GM21528 (cell line): ENCODE measurements around the gene DOCK10.

Experiments used
- ATAC-seq: cut with Tn5 transposase; IDR thresholded peaks from one replicate; pipeline ENCODE4 v1.9.1; 2021; ENCODE audit warnings: mild to moderate bottlenecking, moderate library complexity; ENCODE audit not compliant: unreplicated experiment, low FRiP score

DOCK10 gene

DNA sequence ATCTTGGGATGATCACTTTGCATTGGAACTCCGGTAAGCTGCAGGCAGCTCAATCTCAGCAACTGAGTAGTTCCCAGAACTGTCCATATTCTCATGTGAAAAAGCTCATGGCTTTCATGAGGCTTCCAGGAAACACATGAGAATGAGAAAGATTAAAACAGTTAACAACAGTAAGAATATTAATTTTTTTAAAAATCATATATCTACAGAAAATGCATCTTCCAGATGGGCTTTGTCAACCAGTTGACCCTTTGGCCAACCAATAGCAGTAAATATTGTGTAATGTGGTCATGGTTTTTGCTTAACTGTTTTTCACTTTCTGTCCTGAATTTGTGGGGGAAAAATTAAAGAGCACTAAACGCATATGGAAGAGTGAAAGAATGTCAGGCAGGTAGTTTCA is 194.9 kb downstream of the DOCK10 start:
- no peak for ATAC-seq

GRCh38 chr2:224846686-224847085 is 195.6 kb downstream of the DOCK10 start:
- no peak for ATAC-seq

GRCh38 chr2:224846161-224846560 is 196.1 kb downstream of the DOCK10 start:
- no peak for ATAC-seq

DNA sequence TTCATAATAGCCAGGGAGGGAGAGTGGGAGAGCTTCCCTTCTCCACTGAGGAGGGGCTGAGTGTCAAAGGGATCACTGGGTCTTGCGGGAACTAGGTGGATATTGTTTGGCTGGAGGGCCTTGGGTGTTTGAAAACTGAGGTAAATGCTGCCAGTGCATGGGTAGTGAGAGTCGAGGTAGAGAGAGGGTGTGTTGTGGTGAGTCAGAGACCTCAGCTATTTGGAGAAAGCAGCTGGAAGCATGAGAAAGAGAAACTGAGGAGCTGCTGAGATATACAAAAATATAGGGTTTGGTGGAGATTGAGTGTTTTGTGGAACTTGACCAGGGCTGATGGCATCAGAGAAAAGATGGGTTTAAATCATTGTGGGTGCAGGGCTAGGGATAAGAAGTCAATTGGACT is 199.1 kb downstream of the DOCK10 start:
- no peak for ATAC-seq

DNA sequence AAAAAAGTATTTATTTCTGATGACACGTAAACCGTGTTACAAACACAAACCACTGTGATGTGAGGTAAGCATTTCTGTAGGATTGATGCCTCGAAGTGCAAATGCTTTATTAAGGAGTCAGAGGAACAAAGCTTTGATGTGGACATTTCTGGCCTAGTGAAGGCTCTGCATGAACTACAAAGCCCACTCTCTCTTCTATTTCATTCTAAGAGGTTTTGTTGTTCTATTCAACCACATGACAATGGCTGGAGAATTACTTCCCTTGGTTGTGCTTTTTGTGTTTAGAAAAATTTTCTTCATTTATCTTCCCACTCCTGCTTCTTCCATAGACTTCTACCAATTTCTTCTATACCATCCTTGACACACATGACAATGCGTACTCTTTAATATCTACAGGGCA is 200.4 kb downstream of the DOCK10 start:
- ATAC-seq, result no peak

DNA sequence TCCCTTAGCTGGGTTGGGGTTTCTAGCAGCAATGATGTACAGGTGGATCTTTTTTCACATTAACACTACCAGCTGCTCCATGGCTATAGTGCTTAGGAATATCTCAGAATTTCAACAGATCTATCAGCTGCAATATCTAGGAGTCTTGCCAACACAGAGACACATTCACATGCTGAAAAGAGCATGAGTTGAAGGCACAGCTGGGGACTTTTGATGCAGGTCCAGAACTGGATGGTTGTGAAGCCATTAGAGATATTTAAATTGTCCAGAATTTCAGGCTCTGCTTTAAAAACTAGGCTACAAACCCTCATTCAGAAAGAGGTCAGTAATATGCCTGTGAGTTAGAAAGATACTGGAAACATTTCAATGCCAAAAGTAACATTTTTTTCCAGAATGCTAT is 203.9 kb downstream of the DOCK10 start:
- ATAC-seq, result no peak

DNA sequence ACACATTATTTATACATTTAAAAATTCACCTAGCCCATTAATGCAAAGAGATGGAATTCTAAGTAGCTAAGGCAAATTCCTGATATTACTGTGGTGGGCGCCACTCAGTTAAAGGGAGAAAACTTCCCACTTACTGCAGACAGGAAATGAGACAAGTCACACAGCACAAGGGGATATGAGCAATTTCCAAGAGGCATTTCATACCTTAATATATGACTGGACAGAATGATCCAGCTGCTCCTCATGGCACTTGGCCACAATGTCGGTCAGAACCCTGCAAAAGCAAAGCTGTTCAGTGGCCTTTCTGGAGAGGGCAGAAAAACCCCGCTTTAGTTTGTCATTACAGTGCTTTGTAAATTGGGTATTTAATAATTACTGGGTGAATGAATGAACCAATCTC is 204.7 kb downstream of the DOCK10 start:
- no peak for ATAC-seq

- no peak for ATAC-seq
Measured at GRCh38 chr2:224837066-224837465, 205.2 kb downstream of the DOCK10 start.

DNA sequence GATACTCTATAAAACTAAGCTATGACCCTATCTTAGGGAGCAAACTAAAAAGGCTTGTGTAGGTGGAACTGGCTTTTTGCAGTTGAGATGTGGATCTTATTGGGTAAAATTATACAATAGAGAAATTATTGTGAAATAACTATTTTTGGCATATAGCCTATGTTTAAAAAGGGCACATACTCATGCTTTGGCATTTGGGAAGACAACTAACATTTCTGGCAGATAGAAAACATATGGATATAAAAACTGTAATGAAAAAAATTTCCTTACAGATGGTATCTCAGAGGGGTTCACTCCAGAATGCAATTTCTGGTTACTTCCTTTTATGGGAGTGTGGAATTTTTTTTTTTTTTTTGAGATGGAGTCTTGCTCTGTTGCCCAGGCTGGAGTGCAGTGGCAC is 206.0 kb downstream of the DOCK10 start:
- ATAC-seq, result no peak

DNA sequence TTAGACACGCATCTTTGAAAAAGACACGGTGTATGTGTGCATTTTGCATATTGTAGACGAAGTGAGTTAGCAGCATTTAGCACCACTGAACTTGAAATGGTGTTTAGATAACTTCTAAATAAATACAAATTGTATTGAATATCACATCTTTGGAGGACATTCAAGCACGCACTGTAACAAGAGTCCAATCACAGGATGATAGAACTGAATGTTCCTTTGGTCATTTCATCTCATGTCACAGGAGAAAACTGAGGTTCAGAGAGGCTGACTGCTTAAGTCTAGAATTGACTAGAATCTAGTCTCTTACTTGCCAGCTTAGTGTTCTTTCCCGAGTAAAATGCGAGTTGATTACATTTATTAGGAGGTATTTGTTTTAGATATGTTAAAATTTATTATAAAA is 206.9 kb downstream of the DOCK10 start:
- no peak for ATAC-seq

DNA sequence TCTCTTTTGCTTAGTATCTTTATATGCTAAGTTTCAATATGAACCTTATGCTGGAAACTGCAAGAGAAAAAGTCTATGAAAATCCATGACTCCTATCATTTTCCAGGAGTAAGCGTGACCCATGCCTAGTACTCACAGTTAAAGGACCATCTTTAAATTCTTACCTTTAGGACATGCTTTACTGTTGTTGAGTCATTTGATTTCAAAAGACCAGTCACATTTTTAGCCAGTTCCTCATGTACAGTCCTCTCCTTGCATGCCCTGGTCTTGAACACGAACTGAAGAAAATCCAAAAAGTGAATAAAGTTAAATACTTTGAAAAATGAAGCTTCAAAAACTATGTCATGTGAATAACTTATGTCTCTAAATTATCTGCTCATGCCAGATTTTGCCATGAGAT is 208.3 kb downstream of the DOCK10 start:
- ATAC-seq, result no peak

DNA sequence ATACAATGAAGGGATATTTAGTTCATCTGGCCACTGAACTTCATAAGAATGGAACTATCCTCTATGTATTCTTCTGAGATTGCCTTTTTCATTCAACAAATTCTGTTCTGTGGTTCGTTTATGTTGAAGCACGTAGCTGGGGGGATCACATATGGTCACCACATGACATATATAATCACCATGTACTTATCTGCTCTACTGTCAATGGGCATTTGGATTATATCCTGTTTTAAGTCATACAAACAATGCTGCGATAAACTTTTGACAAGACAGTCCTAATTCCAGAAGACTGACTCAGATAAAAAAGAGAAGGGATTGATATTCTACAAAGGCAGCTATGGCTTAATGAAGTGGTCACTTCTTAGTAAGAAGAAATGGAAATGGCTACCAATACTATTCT is 210.1 kb downstream of the DOCK10 start:
- no peak for ATAC-seq

DNA sequence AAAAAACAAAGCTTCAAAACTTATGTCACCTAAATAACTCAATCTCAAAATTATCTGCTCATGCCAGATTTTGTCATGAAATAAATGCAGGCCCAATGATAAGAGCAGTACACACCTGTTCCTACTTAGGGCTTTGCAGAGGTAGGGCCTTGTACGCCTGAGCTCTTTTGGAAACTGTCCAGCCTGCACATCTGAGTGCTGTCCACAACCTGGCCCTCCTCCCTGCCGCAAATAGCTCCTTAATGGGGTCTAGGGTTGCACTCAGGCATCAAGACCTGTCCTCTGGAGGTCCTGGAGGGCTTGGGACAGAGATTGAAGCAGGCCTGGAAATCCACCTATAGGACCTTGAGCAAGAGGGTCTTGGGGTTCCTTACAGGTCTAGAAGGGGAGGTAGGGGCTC is 210.7 kb downstream of the DOCK10 start:
- no peak for ATAC-seq

- ATAC-seq, result no peak
Measured at GRCh38 chr2:224820283-224820991, 221.8 kb downstream of the DOCK10 start.

- no peak for ATAC-seq
Measured at GRCh38 chr2:224819075-224819474, 223.2 kb downstream of the DOCK10 start.

- no peak for ATAC-seq
Measured at GRCh38 chr2:224817676-224818075, 224.6 kb downstream of the DOCK10 start.

GRCh38 chr2:224816816-224817215 is 225.5 kb downstream of the DOCK10 start:
- no peak for ATAC-seq

DNA sequence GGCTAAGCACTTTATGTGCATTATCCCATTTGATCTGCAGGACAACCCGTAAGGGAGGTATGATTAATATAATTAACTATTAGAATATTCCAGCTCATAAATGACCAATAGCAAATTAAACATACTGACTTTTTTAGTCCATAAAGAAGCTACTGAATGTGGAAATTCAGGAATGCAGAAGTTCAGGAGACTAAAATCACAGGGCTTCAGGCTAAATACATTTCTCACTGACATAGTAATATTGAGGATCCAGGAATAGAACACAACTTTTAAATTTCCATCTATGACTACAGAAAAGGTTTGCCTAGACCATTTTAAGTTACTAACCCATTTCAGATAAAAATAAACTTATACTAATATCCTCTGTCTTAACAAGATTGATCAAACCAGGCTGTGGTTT is 228.7 kb downstream of the DOCK10 start:
- ATAC-seq, result no peak

DNA sequence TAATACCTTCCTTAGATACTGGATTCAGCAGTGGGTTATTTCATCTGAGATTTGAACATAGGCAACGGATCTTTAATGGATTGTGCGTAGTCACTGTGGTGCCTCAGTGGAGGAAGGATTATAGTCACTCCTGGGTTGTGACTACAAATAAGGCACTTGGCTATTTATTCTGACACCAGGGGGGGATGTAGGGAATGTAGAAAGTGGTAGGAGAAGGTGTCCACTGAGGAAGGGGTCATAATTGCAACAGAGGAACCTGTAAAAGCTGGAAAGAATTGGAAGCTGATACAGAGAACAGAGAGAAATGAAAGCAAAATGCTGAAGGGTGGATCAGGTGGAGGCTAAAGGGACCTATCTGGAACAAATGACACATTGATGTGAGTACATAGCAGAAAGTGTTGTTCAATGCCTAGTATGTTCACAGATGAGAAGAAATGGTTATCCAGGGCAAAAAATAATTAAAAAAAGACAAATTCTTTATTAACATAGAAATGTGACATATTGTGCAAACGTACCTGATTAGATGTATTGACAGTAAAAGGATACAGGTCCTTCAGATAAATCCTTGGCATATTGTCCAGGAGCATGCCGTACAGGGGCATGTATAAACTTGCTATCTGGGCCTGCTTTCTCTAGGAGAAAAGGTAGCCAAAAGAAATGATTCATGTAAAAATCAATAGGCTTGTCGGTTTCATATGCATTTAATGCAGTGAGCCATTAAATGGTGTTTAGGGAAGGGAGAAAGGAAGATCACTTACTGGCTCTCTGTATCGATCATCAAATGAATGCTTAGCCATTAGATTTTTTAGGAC is 234.9 kb downstream of the DOCK10 start:
- no peak for ATAC-seq

GRCh38 chr2:224803930-224804329 is 238.3 kb downstream of the DOCK10 start:
- no peak for ATAC-seq

- no peak for ATAC-seq
Measured at GRCh38 chr2:224802407-224802806, 239.9 kb downstream of the DOCK10 start.

DNA sequence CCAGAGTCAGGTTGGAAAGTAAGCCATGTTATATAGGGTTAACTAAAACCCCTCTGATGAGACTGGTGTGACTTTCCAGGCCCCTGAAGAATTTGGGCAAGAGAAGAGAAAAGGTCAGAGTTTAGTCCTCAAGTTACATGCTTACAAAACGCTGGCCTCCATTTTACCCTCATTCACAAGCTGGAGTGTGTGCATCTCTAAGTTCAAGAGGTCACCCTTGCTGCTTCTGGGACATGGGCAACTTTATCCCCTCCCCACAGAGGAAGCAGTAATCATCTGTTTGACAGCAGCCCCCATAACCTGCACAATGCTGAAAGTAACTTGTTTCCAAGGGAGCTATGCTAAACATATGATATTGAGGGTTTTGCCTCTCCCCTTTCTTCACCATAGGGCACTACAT is 240.9 kb downstream of the DOCK10 start:
- no peak for ATAC-seq
